Stimulated activated CD8-positive, alpha-beta memory T cell treated with anti-CD3 and anti-CD28 coated beads, Interleukin-15, amount 100 ng/mL, for 24 hours (primary cell): ENCODE data around the gene UGGT1.
"Not testable (repeated sequence)": the region's sequence is repeated elsewhere in the genome, so short reads cannot be mapped to it uniquely, and the experiment has no call there.

ENCODE experiments used
- DNase-seq: peaks from one replicate; pipeline ENCODE4 v3.0.0-alpha.2; 2020; ENCODE audit warnings: low read depth

UGGT1 gene

GRCh38 chr2:128178149-128178649, 87.2 kb downstream of the UGGT1 start:
- no peak for DNase-seq

GRCh38 chr2:128178650-128179460, 87.9 kb downstream of the UGGT1 start:
- no peak for DNase-seq

DNA sequence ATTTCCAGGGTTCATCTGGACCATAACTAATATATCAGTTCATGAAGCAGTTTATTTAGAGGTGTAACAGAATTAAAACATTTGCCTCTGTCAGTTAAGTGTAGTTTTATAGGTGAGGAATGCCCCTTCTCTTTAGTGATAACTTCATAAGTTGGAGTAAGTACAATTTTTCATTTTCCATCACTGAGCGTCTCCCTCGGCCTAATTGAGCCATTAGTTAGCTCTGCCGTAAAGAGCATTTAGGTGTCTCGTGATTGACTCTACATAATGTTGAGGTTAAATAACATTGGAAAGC, 88.4 kb downstream of the UGGT1 start:
- no peak for DNase-seq

GRCh38 chr2:128180031-128180430, 89.0 kb downstream of the UGGT1 start:
- no peak for DNase-seq

- no peak for DNase-seq
These were observed 94.6 kb downstream of the UGGT1 start for GRCh38 chr2:128185576-128185975.

DNA sequence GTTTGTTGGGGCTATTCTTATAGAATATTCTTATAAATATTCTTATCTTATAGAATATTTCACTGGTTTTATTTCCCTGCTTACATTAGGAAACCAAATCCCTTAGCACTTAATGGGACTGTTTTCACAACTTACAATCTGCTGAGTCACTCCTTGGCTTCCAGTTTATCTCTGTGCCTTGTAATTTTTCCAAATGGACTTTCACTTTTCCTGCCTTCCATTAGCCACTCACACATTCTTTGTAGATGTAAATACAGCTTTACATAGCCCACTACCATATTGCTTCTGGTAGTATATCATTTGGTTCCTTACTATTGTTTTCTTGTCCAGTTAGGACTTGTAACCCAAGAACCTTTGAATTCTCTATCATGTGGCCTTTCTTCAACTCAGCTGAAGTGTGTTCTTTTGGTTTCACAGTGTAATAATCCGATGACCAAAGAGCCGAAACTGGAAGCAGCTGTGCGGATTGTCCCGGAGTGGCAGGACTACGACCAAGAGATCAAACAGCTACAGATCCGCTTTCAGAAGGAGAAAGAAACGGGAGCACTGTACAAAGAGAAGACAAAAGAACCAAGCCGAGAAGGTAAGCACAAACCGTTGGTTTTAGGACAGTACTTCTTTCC, 96.1 kb downstream of the UGGT1 start:
- DNase-seq: no peak

- DNase-seq: no peak
These were observed 104.5 kb downstream of the UGGT1 start for GRCh38 chr2:128195435-128195984.

DNA sequence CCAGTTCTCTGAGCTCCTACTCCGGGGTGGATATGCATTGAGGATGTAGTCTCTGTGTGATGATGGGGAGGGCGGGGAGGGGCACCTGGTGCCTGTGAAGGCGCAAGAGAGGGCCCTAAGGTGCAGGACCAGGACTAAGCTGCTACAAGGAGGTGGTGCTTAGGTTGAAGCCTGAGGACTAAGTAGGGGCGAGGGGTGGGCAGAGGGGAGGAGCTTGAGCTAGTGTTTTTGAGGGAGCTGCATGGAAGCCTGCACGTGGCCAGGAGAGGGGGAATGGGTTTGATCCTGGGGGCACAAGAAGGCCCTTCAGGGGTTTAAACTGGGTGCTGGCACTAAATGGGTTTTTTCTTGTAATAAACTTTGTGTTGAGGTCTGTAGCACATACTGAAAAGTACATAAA, 105.0 kb downstream of the UGGT1 start:
- DNase-seq: no peak

- DNase-seq: no peak
These were observed 105.5 kb downstream of the UGGT1 start for GRCh38 chr2:128196471-128196931.

GRCh38 chr2:128197059-128197458, 106.1 kb downstream of the UGGT1 start:
- DNase-seq: no peak

DNA sequence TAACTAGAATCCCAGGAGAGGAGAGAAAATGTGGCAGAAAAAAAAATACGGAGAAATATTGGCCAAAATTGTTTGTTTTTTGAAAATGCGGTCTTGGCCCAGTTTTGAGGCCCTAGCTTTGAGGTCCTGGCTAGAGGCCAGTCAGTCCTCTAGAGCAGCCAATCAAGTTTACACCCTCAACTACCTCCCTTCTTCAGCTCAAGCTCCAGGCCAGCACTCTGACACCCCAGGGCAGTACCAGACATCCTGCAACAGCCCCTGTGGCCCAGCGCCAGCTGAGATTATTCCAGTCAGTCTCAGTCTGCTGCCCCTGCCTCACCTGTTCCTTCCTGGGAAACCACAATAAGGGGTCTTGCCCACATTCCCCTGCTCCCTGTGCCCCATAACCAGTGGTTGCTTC, 107.7 kb downstream of the UGGT1 start:
- DNase-seq: no peak

DNA sequence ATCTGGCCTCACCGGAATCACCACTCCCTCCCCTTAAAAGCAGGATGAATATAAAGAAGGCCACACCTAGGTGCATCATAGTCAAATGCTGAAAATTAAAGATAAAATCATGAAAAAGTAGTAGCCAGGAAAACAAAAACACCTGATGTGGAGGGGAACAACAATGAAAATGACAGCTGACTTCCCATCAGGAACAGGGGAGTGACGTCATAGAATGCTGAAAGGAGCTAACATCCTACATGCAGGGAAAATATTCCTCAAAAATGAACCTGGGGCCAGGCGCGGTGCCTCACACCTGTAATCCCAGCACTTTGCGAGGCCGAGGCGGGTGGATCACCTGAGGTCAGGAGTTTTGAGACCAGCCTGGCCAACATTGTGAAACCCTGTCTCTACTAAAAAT, 108.1 kb downstream of the UGGT1 start:
- DNase-seq: no peak

DNA sequence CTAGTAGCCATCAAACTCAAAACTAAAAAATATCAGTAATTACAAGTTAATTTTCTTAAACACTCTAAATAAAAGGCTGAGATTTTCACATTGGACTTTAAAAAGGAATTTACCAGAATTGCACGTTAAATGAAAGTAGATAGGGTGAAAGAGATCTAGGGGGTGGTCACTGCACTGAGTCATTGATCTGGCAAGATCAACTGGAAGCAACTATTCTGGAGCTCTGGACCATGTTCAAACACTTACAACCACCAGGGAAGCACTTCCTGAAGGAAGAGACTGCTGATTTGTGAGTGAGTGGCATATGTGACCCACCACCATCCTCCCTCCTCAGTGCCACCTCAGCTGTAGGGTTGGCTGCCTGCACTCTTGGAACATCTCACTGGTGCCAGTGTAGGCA, 111.8 kb downstream of the UGGT1 start:
- DNase-seq: no peak

GRCh38 chr2:128206245-128206644, 115.2 kb downstream of the UGGT1 start:
- no peak for DNase-seq

GRCh38 chr2:128208023-128208422, 117.0 kb downstream of the UGGT1 start:
- DNase-seq: no peak

- not testable (repeated sequence) for DNase-seq
These were observed 117.8 kb downstream of the UGGT1 start for GRCh38 chr2:128208631-128209324.

DNA sequence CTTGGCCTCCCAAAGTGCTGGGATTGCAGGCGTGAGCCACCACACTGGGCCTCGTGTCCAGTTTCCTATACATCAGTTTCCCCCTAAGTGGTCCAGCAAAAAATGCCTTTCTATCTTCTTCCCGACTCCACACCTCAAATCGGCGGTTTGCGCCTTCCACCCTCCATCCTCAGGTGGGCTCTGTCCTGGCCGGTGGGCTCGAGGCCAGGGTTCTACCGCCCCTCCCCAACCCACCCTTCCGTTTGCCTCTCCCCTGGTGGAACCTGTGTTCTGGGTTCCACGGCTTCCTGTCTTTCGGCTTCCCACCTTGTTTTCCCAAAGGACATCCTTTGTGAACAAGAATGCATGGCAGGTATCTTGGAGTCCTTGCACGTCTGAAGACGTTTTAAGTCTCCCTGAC, 123.3 kb downstream of the UGGT1 start:
- DNase-seq: no peak

DNA sequence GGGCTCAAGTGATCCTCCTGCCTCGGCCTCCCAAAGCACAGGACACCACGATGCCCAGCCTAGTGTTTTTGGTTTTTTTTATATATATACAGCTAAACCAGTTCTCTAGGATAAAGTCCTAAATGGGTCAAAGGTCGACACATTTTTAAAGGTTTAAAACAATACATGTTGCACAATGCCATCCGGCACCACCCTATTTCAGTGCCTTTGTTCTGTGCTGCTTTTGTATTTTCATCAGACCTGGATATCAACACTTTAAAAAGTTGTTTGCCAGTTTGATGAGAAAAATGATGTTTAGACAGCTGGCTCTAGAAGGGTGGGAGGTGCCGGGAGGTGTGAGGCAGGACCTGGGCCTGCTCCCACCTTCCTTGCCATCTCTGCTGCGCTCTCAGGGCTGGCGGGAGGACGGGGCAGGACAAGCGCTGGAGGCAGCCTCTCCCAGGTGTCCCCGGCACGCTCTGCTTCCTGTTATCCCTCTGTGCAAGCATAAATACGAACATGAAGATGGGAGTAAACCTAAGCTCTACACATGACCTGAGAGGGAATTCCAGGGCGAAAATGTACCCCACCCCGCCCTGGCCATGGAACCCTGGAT, 124.0 kb downstream of the UGGT1 start:
- DNase-seq: no peak

GRCh38 chr2:128215897-128216642, 125.1 kb downstream of the UGGT1 start:
- DNase-seq: no peak

DNA sequence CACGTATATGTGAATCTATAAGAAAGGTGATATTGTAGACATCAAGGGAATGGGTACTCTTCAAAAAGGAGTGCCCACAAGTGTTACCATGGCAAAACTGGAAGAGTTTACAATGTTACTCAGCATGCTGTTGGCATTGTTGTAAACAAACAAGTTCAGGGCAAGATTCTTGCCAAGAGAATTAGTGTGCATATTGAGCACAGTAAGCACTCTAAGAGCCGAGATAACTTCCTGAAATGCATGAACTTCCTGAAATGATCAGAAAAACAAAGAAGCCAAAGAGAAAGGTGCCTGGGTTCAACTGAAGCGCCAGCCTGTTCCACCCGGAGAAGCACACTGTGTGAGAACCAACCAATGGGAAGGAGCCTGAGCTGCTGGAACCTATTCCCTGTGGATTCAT, 126.7 kb downstream of the UGGT1 start:
- DNase-seq: no peak

DNA sequence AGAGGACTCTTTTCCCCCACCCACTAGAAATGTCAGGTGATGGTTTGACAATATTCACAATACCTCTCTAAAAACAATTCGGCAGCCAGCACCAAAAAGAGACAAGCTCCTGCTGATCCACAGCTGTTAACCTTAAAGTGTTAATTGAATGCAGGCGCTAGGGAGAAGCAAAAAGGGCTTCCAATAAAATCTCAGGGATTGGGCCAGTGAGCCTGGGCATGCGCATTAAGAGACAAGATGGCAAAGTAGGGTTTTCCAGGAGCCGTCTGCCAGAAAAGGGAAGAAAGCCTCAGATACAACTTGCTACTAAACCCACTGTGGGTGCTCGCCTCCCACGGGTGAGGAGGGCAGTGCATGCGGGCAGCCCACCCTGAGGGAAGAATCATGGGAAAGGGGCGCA, 128.9 kb downstream of the UGGT1 start:
- no peak for DNase-seq

DNA sequence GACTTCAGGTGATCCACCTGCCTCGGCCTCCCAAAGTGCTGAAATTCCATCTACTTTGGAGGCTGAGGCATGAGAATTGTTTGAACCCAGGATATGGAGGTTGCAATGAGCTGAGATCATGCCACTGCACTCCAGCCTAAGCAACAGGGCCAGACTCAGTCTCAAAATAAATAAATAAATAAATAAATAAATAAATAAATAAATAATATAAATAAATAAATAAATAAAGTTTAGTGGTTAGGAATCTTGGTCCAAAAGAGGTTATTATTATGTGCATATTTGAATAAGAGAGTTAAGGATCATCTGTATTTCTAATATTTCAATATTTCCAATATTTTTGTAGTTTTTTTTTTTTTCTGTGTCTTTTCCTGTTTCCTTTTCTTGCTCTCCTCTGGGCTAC, 136.9 kb downstream of the UGGT1 start:
- no peak for DNase-seq
